NCI-H1105 treated with DMSO at 0.1 percent for 48 hours (cell line): ENCODE data around the gene PMM2.
"Not testable (repeated sequence)": the region's sequence is repeated elsewhere in the genome, so short reads cannot be mapped to it uniquely, and the experiment has no call there.

Experiments used
- DNase-seq: peaks from one replicate; lab custom pipeline; 2025; lab: John Stamatoyannopoulos, UW

The PMM2 gene

DNA sequence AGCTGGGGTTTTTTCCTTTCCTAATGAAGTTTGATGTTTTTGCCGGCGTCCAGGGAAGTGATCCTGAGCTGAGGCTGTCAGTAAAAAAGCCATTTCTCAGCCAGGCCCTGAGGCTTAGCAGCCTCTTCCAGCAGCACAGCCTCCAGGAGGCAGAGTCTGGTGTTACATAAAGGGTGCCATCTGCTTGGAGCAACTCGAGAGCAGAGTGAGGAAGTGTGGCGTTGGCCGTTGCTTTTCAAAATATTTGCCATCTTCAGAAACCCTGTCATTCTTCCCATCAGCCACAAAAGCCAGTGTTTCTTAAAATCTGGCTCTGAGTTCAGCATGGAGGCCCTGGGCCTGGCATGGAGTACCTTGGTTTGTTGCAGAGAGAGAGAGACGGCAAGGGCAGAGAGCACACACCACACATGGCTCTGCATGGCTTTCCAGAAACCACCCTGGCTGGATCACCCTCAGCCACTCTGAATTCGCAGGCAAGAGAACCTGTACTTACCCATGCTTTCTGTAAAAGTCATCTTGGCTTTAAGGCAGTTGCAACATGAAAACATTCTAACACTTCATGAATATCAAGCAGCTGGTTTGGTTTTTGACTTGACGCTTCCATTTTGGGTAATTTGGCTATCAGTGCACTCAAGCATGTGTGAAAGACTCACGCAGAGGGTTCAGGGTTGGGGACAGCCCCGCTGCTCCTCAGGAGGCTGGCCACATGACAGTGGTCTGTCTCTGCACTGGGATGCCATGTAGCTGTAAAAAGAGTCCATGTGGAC lies 21.0 kb downstream of the PMM2 start:
- DNase-seq = no peak

DNA sequence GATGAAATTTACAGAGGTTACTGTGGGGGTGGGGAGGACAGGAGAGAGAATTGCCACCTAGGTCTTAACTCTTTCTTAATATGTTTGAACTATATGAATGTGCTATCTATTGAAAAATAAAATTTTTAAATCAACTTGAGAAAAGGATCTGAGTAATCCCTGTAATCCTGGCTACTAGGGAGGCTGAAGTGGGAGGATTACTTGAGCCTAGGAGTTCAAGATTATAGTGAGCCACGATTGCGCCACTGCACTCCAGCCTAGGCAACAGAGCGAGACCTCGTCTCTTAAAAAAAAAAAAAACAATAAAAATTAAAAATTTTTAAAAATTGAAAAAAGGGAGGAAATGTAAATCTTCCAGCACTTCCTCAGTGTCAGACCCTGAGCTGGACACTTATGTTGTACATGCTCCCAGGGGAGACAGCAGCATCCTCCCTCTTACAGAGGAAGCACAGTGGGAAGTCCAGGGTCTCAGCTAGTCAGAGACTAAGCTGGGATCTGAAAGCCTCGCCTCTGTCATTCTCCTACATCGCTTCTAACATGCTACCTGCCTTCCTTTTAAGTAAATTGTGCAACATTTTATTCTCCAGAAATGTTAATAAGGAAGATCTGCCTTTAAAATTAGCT lies 21.9 kb downstream of the PMM2 start:
- no peak for DNase-seq

DNA sequence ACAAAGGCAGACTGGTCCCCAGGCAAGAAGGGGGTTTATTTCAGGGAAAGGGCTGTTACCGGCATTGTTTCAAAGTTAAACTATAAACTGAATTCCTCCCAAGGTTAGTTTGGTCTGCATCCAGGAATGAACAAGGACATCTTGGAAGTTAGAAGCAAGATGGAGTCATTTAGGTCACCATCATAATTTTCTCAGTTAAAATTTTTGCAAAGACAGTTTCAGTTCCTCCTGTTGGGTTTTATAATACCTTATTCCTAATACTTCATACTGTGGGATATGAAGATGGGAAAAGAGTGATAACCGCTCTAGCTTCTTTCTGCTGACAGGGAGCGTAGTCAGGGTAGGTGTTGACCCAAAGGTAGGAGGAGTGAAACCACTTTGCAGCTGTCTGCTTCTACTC lies 24.8 kb downstream of the PMM2 start:
- no peak for DNase-seq

DNA sequence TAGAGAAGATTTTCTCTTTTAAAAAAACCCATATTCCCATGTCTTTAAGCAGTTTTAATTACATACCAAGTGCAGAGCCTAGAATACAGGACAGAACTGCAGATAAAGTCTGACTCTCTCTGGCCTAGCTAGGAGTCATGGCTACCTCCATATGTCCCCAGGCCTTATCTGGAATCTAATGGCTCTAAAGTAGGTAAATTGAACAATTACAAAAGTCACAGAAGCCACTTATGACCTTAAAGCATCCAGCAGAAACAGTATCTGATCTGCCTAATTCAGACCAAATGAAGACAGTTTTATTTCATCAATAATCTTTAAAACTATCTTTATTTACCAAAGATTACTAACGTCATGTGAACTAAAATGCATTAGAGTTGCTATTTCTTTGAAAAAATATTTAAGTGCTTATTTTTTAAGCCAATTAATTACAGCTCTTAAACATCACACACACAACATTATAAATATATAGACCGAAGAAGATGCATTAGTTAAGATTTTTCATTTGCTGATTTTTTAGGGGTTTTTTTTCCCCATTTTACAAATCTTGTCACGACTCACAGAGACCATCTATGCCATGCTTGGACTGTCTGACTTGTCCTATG lies 28.7 kb downstream of the PMM2 start:
- no peak for DNase-seq

DNA sequence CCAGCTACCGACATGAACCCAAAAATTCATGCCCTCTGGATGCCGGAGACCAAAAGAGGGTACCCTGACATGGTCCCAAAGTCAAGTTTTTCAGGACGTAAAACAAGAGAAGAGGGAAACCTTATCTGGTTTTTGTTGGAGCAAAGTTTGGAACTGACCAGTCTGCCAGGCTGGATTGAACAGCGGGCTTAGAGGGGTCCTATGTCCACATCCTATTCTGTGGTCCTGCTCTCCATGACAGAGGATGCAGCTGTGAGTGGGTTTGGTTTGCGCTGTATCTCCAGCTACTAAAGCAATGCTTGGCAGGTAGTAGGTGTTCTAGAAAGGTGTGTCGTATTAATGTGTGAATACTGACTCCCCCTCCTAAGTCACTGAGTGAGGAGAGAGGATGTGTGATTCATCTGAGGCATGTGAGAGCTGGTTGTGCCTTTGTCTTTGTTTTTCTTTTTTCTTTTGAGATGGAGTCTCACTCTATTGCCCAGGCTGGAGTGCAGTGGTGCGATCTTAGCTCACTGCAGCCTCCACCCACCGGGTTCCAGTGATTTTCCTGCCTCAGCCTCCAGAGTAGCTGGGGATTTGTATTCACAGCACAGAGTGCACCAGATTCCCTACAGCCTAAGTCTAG lies 31.0 kb downstream of the PMM2 start:
- no peak for DNase-seq

GRCh38 chr16:8831450-8831849 lies 33.8 kb downstream of the PMM2 start:
- no peak for DNase-seq

DNA sequence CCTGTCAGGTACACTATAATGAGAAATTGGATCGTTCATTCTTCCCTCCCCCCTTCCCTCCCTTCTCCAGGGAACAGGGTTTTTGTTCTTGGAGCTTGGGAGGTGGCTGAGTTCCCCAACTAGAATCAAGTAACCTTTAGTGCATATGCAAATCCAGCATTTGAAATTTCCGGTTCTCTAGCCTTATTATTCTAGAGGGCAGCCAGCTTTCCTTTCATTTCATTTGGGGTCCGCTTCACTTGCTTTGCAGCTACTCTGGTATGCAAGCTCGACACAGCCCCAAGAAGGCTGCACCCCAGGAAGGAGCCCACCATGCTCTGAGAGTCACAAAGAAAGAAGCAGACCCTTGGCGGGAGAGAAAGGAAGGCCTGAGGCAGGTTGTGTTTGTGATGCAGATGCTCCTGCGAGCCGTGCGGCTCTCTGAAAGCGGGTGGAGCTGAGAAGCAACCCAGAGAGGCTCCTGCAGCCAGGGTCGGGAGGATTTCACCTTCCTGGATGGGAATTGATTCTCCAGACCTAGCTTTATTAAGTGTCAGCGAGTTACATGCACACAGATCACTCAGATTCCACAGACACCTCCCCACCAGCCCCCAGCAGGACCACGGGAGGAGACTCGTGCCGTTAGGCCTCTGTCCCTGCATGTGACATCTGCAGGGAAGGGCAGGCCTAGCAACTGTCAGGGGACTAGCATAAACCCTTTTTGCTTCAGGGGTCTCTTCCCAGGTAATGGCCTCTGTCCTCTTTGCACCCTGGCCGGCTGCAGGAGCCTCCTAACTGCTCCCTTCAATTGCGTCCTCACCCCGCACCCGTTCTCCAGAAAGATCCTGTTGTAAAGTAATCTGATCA lies 34.5 kb downstream of the PMM2 start:
- DNase-seq = no peak

- no peak for DNase-seq
Observed at GRCh38 chr16:8832717-8833105, 35.1 kb downstream of the PMM2 start.

DNA sequence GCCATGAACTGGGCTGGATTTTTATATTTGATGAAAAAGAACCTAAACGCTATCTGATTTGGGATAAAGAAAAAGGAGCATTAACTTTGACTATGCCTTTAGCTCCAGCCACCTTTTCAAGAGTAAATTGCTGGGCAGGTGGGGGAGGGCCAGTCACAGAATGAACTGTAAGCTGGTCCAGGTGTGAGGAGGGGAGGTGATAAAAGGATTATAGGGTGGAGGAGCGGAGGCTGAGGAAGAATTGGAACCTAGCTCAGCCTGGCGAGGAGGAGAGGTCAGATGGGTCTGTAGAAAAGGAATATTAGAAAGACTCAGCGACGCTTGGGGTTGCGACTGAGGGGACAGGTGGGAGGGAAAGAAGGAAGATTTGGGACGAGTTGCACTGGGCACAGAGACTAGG lies 39.2 kb downstream of the PMM2 start:
- not testable (repeated sequence) for DNase-seq

DNA sequence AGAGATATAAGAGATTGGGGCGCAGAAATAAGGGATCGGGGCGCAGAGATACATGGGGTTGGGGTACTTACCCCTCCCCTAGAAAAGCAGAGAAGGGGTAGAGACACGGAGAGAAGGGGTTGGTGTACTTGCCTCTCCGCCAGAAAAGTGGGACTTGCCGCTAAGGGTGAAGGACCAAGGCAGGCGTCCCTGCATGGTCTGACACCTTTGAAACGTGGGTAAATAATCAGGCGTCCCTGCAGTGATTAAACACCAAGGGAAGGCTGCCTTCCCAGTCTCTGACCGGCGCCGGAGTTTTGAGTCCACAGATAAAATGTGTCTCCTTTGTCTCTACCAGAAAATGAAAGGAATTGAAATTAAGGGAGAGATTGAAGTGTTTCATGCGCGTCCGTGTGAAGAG lies 40.0 kb downstream of the PMM2 start:
- DNase-seq = not testable (repeated sequence)

DNA sequence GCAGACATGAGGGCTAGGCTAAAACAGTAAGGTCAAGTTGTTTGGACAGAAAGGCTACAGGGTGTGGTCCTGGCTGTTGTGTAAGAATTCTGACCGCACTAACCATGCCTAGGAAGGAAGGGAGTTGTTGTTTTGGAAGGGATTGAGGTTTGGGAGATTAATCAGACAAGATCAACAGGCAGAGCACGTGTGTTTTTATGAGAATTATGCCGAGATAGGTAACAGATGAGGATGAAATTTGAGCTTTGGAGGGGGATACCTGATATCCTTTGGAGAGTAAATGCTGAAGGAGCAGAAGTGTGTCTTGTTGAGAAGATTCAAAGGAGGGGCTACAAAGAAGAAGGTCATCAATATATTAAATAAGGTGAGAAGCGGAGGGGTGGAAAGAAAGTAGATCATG lies 44.4 kb downstream of the PMM2 start:
- DNase-seq = not testable (repeated sequence)

GRCh38 chr16:8843296-8843695 lies 45.7 kb downstream of the PMM2 start:
- not testable (repeated sequence) for DNase-seq

GRCh38 chr16:8845699-8846298 lies 48.2 kb downstream of the PMM2 start:
- DNase-seq = no peak

GRCh38 chr16:8846401-8846932 lies 48.8 kb downstream of the PMM2 start:
- DNase-seq = no peak

GRCh38 chr16:8847145-8847544 lies 49.5 kb downstream of the PMM2 start:
- no peak for DNase-seq

GRCh38 chr16:8847623-8848022 lies 50.0 kb downstream of the PMM2 start:
- no peak for DNase-seq

DNA sequence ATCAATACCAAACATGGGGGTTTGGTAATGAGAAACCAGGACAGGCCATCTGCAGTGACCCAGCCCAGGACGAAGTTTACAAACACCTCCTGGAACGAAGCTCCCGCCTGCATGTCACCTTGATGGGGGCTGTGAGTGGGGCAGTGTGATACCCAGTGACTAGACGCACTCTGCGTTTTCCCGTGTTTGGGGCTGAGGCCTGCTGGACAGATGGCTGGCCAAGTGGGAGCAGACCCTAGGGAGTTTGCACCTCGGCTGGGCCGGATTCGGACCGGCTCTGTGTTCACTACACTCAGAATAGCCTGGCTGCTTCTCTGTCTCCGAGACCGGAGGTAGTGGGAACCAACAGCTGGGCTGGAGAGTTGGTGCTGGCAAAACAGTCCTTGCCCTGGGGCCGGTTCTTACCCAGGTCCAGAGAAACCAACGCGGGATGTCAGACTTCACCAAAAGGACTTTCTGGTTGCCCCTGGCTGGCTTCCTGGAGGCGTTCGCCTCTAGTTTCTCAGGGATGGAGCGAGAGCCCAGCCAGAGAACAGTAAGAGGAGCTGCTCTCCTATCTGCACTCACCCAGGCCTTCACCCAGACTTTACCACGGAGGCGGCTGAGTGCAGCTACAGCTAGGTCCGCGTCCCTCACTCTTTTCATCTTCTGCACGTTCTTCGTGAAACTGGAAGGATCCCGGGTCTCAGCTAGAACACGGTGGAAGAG lies 50.7 kb downstream of the PMM2 start:
- no peak for DNase-seq

GRCh38 chr16:8848939-8849391 lies 51.3 kb downstream of the PMM2 start:
- no peak for DNase-seq

GRCh38 chr16:8849411-8850011 lies 51.9 kb downstream of the PMM2 start:
- DNase-seq = no peak

- no peak for DNase-seq
Observed at GRCh38 chr16:8850279-8850885, 52.7 kb downstream of the PMM2 start.
